HG02678 (cell line): ENCODE data around the gene EIF4B.
A peak's percentile ranks its signal among the peaks of the same experiment; 100 is the strongest.

Experiments
- ATAC-seq: cut with Tn5 transposase; IDR thresholded peaks from one replicate; pipeline ENCODE4 v1.9.1; 2021; ENCODE audit warnings: mild to moderate bottlenecking, moderate library complexity; ENCODE audit not compliant: unreplicated experiment

EIF4B gene

DNA sequence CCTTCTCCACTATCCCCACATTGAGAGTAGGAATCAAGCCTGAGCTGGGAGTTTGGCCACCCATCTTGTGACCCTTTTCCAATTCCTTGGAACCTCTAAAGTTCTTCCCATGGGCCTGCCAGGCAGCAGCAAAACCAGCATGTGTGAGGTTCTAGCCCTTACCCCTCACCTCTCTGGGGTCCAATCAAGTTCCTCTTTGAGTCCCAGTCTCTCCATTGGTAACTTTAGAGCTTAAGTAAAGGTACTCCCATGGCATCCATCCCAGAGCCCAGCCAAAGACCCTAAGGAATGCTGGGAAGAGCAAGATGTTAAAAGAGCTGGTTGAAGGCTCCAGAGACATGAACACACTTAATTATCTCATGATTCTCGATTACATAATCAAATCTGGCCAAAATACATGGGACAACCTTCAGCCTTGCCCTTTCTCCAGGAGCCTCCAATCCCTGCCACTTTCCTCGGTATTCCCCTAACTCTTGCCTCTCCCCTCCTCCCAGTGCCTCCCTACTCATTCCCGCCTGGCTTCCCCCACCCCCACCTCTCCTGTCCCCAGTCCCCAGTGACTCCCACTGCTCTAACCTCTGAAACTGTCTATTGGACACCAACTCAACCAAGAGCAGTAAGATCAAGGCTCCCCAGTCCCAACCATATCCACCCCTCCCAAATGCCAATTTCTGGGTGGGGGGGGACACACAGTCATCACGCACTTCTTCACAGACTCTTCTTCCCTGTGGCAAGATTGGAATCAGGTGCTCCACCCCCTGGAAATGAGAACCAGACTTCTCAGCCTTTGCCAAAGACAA lies 38.8 kb downstream of the EIF4B start:
- no peak for ATAC-seq

DNA sequence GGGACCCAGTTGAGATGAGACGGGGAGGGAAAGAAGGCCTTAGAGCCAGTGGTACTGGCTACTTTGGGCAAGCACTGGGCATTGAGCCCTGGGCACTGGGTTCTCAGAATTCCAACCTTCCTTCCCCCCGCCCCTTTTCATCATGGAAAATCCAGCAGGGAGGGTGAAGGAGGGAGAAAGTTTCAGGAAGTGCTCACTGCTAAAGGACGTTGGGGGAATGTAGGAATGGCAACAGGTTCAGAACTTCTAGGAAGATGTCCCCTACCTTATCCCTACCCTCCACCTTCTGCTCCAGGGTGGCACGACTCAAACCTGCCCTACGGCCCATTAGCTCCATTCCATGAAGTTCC lies 39.4 kb downstream of the EIF4B start:
- ATAC-seq, result no peak

DNA sequence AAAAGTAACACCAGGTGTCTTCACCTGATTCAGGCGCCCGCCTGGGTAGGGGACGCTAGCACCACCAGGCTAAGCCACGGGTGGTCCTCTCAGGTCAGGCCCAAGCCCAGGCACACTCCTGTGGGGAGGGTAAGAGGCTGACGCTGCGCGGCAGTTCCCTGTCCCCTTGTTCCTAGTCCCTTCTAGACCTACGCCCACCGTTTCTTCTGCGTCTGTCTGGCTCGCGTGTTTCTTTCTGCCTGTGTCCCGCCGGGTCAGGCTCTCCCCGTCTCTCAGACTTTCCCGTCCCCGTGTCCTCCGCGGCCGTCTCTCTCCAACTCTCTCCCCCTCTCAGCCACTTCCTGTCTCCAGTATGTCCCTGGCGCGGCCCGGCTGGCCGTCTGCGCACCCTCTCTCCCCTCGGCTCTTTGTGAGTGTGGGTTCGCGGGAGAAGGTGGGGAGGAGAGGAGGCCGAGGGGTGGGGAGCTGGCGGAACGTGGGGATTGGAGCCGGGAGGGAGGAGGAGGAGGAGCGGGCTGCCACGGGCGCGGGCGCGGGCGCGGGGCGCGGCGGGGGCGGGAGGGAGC lies 40.5 kb downstream of the EIF4B start:
- peak; percentile 27 for ATAC-seq

DNA sequence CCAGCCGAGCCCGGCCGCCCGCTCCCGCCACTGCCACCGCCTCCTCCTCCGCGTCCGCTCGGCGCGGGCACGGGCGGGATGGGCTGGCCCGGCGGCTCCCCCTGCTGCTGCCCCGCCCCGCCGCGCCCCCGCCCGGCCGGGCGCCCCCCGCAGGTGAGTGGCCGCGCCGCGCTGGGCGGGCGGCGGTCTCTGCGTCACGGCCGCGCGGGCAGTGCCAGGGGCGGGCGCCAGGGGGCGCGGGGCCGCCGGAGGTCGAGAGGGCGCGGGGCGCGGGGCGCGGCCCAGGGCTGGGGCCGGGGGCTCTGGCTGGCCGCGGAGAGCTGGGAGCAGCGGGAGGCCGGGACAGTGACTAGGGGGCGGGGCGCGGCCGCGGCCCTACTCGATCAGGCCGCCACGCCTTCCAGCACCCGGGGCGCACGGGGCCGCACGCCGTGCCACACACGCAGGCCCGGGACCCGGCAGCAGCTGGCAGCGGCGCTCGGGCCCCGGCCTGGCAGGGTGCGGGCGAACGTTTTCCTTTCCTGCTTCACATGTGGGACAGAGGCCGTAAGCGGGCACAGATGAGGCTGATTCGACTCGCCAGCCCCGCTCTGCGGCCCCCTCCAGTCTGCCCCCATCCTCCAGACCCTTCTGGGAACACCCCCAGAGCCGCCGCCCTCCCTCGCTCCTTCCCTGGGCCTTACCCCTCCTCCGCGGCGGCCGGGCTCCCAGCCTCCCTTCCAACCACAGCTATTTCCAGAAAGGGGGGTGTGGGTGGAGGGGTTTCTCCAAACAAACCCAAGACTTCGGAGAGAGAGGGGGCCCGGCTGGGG lies 41.2 kb downstream of the EIF4B start:
- peak; percentile 74 for ATAC-seq

DNA sequence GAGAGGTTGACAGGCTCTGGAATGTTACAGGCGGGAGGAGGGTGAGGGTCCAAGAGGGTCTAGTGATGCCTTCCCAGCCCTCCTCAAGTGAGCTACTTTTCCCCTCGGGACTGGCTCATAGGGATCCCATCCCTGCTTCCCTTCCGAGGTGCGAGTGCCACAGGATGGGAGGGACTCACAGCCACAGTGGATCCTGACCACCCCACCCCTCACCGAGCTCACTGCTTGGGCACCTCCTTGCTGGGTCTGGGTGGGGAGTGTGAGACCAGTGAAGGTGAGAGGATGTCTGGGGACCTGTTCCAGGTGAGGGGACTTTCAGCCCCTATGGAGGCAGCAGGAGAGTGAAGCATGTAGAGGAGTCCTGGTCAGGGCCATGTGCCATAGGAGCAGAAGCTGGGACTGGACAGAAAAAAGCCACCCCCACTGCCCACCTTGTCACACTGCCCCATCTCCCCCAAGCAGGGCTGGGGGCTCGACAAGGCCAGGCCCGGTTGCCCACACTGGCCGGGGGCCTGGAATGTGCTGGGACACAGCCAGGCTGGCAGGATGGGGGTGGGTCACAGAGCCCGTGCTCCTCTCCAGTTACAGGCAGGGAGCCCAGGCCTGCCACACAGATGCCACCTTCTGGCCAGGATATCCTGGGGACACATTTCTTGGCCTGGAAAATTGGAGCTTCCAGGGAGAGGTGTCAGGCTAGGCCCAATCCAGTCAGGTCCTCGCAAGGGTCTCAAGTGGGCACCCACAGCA lies 42.0 kb downstream of the EIF4B start:
- no peak for ATAC-seq

DNA sequence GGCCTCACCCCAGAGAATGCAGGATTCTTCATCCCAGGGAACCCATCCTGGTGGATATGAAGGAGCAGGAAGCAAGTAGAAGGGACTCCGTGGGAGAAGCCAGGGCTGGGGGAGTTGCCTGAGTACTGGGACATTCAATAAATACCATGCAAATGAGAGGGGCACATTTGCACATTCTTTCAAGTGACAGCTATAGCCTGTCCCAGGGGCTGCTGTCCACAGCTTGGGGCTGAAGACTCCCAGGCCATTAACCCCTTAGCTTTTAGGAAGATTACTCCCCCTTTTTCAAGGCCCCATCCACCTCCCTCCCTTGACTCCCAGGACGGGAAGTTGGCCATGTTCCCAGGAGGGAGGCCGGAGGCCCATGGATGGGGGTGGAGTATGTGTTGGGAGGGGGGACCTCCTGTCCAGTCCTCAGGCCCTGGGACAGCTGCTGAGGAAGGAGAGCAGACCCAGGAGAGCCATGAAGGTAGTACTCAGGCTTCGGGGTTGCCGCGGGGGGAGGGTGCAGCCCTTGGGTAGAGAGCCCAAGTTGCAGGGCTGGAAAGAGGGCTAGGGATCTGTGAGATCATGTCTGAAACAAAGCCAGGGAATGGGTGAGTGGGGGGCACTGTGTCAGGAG lies 42.6 kb downstream of the EIF4B start:
- ATAC-seq, result no peak

DNA sequence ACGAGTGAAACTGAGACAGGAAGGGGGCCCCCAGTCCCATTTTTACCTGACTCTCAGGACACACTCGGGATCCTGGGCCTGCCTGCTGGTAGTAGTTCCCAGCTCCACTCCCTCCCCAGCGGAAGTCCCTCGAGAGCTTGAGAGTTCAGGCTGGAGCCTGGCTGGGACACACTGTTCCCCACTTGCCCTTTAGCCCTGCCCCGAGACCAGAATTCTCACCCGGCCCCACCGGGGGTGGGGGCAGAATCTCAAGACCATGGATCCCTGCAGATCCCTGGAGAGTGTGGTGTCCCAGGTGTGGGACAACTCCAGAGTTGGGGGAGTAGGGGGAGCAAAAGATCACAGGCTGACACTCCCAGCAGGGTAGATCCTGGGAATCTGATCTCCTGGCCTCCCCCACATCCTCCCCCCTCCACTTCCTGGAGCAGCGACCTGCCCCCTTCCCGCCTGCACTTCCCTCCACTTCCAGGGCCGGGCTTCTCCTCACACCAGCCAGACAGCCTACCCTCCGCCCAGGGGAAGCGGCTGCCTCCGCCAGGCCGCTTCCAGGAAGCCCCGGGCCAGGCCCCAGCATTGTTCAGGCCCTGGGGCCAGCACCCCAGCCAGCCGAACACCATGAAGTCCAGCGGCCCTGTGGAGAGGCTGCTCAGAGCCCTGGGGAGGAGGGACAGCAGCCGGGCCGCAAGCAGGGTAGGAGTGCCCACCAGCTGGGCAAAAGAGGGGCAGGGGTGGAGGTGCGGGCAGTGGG lies 43.5 kb downstream of the EIF4B start, which contains the start of gene TNS2:
Gene TNS2, plus strand, starts transcription at position 495 of the 748 bp plus-strand sequence. Its CDS starts 121 bp downstream, at position 616.
- no peak for ATAC-seq

DNA sequence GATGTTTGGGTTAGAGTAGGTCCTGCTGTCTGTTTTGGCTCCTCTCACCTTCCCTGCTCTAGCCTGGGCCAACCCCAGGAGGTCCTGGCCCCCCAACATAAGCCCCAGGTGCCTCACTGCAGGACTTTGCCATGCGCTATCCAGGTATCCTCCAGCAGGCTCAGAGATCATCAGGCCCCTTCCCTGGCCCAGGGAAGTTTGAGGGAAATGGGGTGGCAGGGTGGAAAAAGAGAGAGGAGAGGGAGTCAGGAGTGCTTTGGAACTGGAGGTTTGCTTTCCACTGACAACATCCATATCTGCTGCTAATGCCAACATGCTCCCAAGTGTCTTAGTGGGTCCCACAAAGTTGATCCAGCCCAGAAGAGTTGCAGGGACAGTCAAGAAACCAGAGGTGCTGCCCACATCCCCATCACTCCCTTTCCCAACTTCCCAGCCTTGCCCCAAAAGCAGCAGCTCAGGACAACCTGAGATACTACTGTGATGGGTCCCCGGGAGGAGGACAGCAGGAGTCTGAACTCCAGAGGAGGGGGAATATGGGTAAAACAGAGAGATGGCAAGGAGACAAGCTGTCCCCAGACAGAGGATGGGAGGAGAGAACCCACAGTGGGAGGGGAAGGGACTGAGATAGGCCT lies 44.3 kb downstream of the EIF4B start:
- no peak for ATAC-seq

DNA sequence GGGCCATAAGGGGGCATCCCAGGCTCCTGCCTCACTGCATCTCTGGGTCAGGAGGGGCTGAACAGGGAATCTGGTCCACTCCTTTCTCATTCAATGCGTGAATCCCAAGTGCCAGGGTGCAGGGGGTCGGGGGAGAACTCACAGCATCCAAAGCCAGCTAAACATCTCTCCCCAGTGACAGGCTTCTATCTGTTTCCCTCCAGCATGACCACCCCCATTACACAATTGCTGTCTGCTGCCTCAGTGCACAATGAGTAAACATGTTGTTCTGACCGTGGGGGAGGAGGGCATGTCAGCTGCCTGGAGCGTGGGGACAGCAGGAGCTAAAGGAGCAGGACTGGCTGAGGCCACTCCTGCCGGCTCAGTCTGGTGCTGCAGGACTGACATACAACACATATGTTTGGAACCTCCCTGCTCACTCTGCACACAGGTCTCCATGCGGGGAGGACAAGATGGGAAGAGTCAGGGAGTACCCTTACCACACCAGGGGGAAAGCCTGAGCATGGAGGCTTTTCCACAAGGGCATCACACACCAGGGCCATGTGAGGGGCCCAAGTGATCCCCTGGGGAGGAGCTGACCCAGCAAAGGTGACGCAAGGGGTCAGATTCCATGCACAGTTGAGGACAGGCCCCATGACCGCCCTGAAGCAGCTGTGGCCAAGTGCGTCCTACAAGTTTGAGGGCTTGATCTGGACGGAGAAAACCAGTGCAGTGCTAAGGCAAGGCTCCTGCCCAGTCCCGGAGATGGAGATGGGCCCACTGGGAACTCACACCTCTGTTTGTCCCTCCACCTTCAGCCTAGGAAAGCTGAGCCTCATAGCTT lies 45.0 kb downstream of the EIF4B start:
- no peak for ATAC-seq

DNA sequence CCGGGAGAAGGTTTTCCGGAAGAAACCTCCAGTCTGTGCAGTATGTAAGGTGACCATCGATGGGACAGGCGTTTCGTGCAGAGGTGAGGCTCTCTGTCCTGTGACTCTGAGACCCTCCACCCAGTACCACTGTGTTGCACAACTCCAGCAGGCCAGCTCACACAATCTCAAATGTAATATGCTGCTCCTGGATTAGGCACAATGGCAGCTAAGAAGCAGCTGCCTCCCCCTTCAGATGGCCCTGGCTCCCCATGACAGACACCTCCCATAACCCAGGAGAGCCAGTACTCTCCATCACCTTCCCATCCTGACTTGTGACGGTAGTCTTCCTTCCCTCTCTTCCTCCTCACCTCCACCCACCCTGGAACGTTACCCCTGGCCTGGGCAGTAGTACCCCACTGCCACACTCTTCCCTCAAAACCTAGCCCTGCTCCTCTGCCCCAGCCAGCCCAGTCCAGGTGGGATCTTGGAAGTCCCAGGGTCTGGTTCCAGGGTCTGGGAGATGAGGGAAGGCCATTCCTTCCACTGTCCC lies 45.7 kb downstream of the EIF4B start:
- no peak for ATAC-seq

DNA sequence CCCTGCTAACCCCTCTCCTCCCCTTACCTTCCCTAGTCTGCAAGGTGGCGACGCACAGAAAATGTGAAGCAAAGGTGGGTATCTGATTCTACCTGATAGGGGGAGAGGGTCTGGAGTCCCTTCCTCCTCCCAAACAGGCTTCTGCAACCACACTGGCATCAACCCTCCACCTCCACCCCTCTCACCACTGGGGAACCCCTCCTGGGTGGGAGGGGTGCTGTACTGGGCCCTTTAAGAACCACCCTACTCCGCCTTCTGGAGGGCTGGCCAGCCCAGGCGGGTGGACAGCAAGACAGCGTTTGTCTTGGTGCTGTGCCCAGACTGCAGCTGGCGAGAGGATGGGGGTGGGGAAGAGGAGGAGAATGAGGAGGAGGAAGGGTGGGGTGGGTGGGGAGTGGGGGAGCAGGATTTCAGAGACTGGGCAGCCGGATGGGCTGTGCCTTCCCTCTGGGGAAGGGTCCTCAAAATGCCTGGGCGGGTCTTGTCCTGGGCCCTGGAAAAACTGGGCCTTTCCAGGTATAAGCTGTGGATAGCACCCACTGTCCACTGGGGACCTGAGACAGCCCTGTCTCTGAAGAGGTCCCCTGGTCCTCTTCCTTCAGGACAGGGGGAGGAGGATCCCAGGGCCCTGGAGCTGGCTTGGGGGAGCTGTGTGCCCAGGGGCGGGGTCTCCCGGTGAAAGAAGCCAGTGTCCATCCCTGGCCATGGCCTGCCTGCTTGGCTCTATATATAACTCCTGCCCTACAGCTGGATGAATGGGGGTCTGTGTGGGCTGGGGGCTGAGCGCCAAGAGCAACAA lies 46.4 kb downstream of the EIF4B start:
- ATAC-seq, result no peak

DNA sequence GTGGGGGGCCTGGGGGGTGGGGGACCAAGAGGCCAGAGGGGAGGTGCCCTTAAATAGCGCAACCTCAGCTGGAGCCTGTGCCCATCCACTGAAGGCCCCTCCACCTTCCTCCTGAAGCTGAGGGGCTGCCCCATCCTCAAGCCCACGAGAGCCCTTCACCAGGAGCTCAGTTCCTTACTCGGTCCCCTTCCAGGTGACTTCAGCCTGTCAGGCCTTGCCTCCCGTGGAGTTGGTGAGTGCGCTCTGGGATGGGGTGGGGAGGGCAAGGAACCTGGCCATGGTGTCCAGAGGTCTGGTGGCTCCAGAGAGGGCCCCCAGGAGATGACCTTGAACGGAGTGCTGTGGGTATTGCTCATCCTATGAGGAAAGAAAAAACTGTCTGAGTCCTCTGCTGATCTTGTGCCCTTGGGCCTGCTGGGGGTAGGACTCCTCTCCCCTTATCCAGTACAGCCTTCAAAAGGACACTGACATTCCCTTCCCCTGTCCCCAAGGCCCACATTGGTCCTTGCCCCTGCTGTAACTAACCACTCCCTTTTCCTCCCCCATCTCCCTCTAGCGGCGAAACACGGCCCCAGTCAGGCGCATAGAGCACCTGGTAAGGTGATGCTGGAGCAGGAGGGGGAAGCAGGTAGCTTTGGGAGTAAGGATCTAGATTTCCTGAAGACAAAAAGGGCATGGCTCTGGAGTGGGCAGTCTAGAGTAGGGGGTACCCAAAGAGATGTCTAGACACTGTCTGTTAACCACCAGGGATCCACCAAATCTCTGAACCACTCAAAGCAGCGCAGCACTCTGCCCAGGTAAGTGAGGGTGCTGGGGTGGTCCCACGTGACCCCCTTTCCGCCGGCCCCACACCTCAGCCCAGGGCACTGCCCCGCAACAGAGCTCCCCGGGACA lies 47.2 kb downstream of the EIF4B start:
- ATAC-seq, result no peak

DNA sequence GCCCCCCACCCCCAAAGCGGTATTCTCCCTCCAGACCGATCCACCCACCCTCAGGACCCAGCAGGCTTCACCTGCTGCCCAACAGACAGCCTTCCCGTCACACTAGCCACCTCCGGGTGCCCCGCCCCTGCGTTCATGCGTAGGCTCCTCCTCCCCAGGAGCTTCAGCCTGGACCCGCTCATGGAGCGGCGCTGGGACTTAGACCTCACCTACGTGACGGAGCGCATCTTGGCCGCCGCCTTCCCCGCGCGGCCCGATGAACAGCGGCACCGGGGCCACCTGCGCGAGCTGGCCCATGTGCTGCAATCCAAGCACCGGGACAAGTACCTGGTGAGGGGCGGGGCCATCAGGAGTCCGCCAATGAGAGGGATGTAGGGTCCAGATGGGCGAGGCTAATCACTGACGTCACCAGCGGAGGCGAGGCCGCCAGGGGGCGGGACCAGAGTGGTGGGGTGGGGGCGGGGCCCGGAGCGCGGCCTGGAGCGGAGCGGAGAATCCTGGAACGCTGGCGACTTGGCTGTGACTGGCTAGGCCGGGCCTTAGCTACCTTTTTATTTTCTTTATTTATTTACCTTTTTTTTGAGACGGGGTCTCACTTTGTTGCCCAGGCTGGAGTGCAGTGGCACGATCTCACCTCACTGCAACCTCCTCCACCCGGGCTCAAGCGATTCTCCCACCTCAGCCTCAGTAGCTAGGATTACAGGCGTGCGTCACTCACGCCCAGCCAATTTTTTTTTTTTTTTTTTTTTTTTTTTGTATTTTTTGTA lies 48.0 kb downstream of the EIF4B start:
- ATAC-seq, result peak; percentile 94

DNA sequence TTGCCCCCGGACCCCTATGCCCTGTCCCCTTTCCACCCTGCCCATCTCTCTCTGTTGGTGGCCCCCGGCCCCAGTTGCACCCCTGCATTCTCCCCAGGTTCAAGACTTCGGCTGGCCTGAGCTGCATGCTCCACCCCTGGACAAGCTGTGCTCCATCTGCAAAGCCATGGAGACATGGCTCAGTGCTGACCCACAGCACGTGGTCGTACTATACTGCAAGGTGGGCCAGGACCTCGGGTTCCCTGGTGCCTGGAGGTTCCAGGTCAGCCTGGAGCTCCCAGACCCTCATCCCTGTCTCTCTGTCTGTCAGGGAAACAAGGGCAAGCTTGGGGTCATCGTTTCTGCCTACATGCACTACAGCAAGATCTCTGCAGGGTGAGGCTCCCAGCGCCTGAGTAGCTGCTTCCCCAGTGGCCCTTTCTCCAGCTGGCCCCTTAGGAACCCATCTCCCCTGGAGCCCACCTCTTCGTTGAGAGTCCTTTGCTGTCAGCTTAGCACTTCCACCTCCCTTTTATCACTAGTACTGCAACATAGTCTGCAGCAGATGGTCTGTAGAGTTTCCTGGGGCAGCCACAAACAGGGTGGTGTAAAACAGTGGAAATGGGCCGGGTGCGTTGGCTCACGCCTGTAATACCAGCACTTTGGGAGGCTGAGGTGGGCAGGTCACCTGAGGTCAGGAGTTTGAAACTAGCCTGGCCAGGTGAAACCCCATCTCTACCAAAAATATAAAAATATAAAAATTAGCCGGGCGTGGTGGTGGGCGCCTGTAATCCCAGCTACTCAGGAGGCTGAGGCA lies 49.4 kb downstream of the EIF4B start:
- no peak for ATAC-seq

DNA sequence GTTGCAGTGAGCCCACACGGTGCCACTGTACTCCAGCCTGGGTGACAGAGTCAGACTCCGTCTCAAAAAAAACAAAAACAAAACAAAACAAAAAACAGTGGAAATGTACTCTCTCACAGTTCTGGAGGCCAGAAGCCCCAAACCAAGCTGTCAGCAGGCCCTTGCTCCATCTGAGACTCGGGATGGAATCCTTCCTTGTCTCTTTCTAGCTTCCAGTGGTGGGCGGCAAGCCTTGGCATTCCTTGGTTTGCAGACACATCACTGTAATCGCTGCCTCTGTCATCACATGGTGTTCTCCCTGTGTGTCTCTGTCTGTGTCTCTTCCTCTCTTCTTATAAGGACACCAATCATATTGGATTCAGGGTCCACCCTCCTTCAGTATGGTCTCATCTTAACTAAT lies 50.0 kb downstream of the EIF4B start:
- ATAC-seq, result no peak
